A673 (cell line): Measurements from ENCODE around the gene HERC5.

ENCODE experiments used
- CTCF ChIP-seq: fragments of 300-800, 200-600 bp; sonication (generic); conservative IDR thresholded peaks from 2 replicates; pipeline ENCODE4 v1.5.1; 2017; ENCODE audit warnings: low read depth, mild to moderate bottlenecking, antibody characterized with exemption, low read length, moderate library complexity, mixed read lengths
- EZH2 ChIP-seq: fragments of 200-600 bp; sonication (generic); IDR thresholded peaks from 2 replicates; pipeline ENCODE4 v1.6.1; 2017; ENCODE audit warnings: borderline replicate concordance, low read depth, mild to moderate bottlenecking, mixed read lengths, antibody characterized with exemption, low read length; ENCODE audit not compliant: poor library complexity, severe bottlenecking

GRCh38 chr4:88448889-88449288, 8.0 kb upstream of the HERC5 start:
- TF ChIP-seq CTCF (no peak), EZH2 (no peak)
